ENCODE data around the gene SENP1. TPM values are rescaled to one million over a fixed set of nuclear protein-coding genes. Genes with fewer than 3 reads are reported as not detected.

SENP1 gene
- total and polyA plus RNA-seq, 12 donors: 2.1 to 10.7 (median 8.5) TPM

- no peak overlapping the region for H3K4me3 ChIP-seq
- DNase-seq (no peak), ATAC-seq (peak in 5 of 8 donors; percentile 35 to 72 (median 50))
- no peaks in the 10 kb centered on the region for H3K9me3 ChIP-seq
- peaks cover 0 to 100% (median 58%) of the 10 kb centered on the region in 9 donors for H3K36me3 ChIP-seq
- TF ChIP-seq CTCF (IDR thresholded peaks at IDR 0.05): no peak
- no peaks in the 10 kb centered on the region for H3K27me3 ChIP-seq
- WGBS, 2 donors: 39 to 63% methylated on average over 2 of the region's 2 CpGs
- peaks cover 0 to 61% (median 21%) of the 10 kb centered on the region in 9 donors for H3K4me1 ChIP-seq
- peak overlapping the region in 8 of 10 donors; percentile 3 to 64 (median 28) for H3K27ac ChIP-seq
- intact Hi-C loops (cut with DNase I): no loop called here
Observed at GRCh38 chr12:48131517-48131916, 25.6 kb upstream of the SENP1 start.

GRCh38 chr12:48129376-48129775, 23.5 kb upstream of the SENP1 start:
- no peaks in the 10 kb centered on the region for H3K27me3 ChIP-seq
- intact Hi-C loops (cut with DNase I): no loop called here
- ATAC-seq (no peak), DNase-seq (no peak)
- H3K27ac ChIP-seq: peak overlapping the region in 1 of 10 donors; percentile 24
- peaks cover 0 to 100% (median 42%) of the 10 kb centered on the region in 9 donors for H3K36me3 ChIP-seq
- no peak overlapping the region for H3K4me3 ChIP-seq
- H3K9me3 ChIP-seq: no peaks in the 10 kb centered on the region
- H3K4me1 ChIP-seq: peaks cover 0 to 78% (median 21%) of the 10 kb centered on the region in 9 donors
- 51 to 55% methylated on average over 1 of the region's 1 CpG for WGBS, 2 donors
- TF ChIP-seq CTCF (IDR thresholded peaks at IDR 0.05): no peak

- no peaks in the 10 kb centered on the region for H3K27me3 ChIP-seq
- intact Hi-C loops (cut with DNase I): no loop called here
- WGBS, 2 donors: 90 to 96% methylated on average over 1 of the region's 1 CpG
- H3K9me3 ChIP-seq: no peaks in the 10 kb centered on the region
- peaks cover 0 to 99% (median 40%) of the 10 kb centered on the region in 9 donors for H3K36me3 ChIP-seq
- H3K4me1 ChIP-seq: peaks cover 0 to 83% (median 21%) of the 10 kb centered on the region in 9 donors
- TF ChIP-seq CTCF (IDR thresholded peaks at IDR 0.05): no peak
- DNase-seq: no peak
- no peak for ATAC-seq
- no peak overlapping the region for H3K4me3 ChIP-seq
- H3K27ac ChIP-seq: peak overlapping the region in 1 of 10 donors; percentile 84
Observed at GRCh38 chr12:48128800-48129199, 22.9 kb upstream of the SENP1 start.

- TF ChIP-seq CTCF (IDR thresholded peaks at IDR 0.05): no peak
- H3K36me3 ChIP-seq: peaks cover 0 to 97% (median 29%) of the 10 kb centered on the region in 9 donors
- peaks cover 0 to 77% (median 21%) of the 10 kb centered on the region in 9 donors for H3K4me1 ChIP-seq
- no peaks in the 10 kb centered on the region for H3K27me3 ChIP-seq
- ATAC-seq (no peak), DNase-seq (no peak)
- 60 to 71% methylated on average over 2 of the region's 2 CpGs for WGBS, 2 donors
- H3K4me3 ChIP-seq: peak overlapping the region in 1 of 10 donors; percentile 22
- peak overlapping the region in 7 of 10 donors; percentile 51 to 86 (median 73) for H3K27ac ChIP-seq
- no peaks in the 10 kb centered on the region for H3K9me3 ChIP-seq
- intact Hi-C loops (cut with DNase I): no loop called here
Observed at GRCh38 chr12:48126953-48127630, 21.2 kb upstream of the SENP1 start.

All from heart right ventricle (tissue), 16 donors.